HG02610 (cell line): ENCODE results near the gene MAPK8IP3.
"Not testable (repeated sequence)": the region's sequence is repeated elsewhere in the genome, so short reads cannot be mapped to it uniquely, and the experiment has no call there.

Experiments used
- ATAC-seq: cut with Tn5 transposase; IDR thresholded peaks from one replicate; pipeline ENCODE4 v1.9.1; 2021; ENCODE audit warnings: mild to moderate bottlenecking, moderate library complexity; ENCODE audit not compliant: unreplicated experiment

MAPK8IP3 gene

GRCh38 chr16:1676661-1677060 is 29.3 kb upstream of the MAPK8IP3 start:
- no peak for ATAC-seq

- no peak for ATAC-seq
These were observed 28.7 kb upstream of the MAPK8IP3 start for GRCh38 chr16:1677339-1677738.

GRCh38 chr16:1677942-1678499 is 28.0 kb upstream of the MAPK8IP3 start, which contains the start of gene JPT2:
TSS of gene JPT2 (plus strand) at chr16:1678279. CDS start at chr16:1678313, 34 bp downstream.
- ATAC-seq, result peak; percentile 92

- no peak for ATAC-seq
These were observed 27.4 kb upstream of the MAPK8IP3 start for GRCh38 chr16:1678500-1679098.

- no peak for ATAC-seq
These were observed 25.6 kb upstream of the MAPK8IP3 start for GRCh38 chr16:1680361-1680760.

- no peak for ATAC-seq
These were observed 25.0 kb upstream of the MAPK8IP3 start for GRCh38 chr16:1681032-1681431.

- no peak for ATAC-seq
These were observed 18.3 kb upstream of the MAPK8IP3 start for GRCh38 chr16:1687427-1688316.

GRCh38 chr16:1688807-1689560 is 17.0 kb upstream of the MAPK8IP3 start:
- no peak for ATAC-seq

GRCh38 chr16:1689853-1690252 is 16.1 kb upstream of the MAPK8IP3 start:
- ATAC-seq, result no peak

GRCh38 chr16:1690810-1691209 is 15.2 kb upstream of the MAPK8IP3 start:
- no peak for ATAC-seq

GRCh38 chr16:1691276-1691675 is 14.7 kb upstream of the MAPK8IP3 start:
- ATAC-seq, result no peak

- ATAC-seq, result no peak
These were observed 14.0 kb upstream of the MAPK8IP3 start for GRCh38 chr16:1691956-1692355.

GRCh38 chr16:1696863-1697262 is 9.1 kb upstream of the MAPK8IP3 start:
- no peak for ATAC-seq

- no peak for ATAC-seq
These were observed 7.3 kb upstream of the MAPK8IP3 start for GRCh38 chr16:1698680-1699079.

- ATAC-seq, result no peak
These were observed 5.7 kb upstream of the MAPK8IP3 start for GRCh38 chr16:1700246-1700645.

GRCh38 chr16:1701216-1701878 is 4.6 kb upstream of the MAPK8IP3 start:
- no peak for ATAC-seq

GRCh38 chr16:1705324-1705687 is 689 bp upstream of the MAPK8IP3 start:
- not testable (repeated sequence) for ATAC-seq

- ATAC-seq, result peak; percentile 27
These were observed 594 bp downstream of the MAPK8IP3 start for GRCh38 chr16:1706386-1707192.

GRCh38 chr16:1707193-1707790 is 1.3 kb downstream of the MAPK8IP3 start:
- ATAC-seq, result no peak
